ENCODE results near the gene RAPGEF4. TPM values are rescaled to one million over a fixed set of nuclear protein-coding genes. Genes with fewer than 3 reads are reported as not detected.
"Not testable (repeated sequence)": the region's sequence is repeated elsewhere in the genome, so short reads cannot be mapped to it uniquely, and the experiment has no call there.

Gene RAPGEF4
- total RNA-seq, 1 experiment from 2014 or later: 0.98 TPM

- Histone ChIP-seq H3K4me3 (ENCODE audit: low read depth, low read length) (no peak overlapping the region), H3K27me3 (replicated peaks; ENCODE audit: control insufficient read depth, insufficient read depth, low read length) (no peaks in the 10 kb centered on the region), H3K4me1 (peaks cover 11% of the 10 kb centered on the region), H3K9me3 (no peaks in the 10 kb centered on the region), H3K36me3 (ENCODE audit: control insufficient read depth, insufficient read depth, low read length) (no peaks in the 10 kb centered on the region; the same call in 1 of the 2 replicates)
- H3K4me3 Mint-ChIP-seq (ENCODE audit: unreplicated experiment): no peak overlapping the region
- ChIA-PET CTCF (interaction anchor here (0.6 to 1.4 kb wide), 2 partner anchors 63 to 64 kb away, joined by 3 read pairs; no protein-coding TSS in a partner anchor), POLR2A (no interaction called here)
- no peak for DNase-seq
- no TSS peak for BruUV-seq (replicated peaks)
- no peaks in the 10 kb centered on the region for H3K9me3 Mint-ChIP-seq (ENCODE audit: unreplicated experiment)
- no peak for TF ChIP-seq CTCF (IDR thresholded peaks at IDR 0.05; ENCODE audit: insufficient read depth in 1 of 2, low read depth in 1 of 2, low read length in 1 of 2, severe bottlenecking in 1 of 2, unreplicated experiment in 1 of 2)
- peaks cover 32% of the 10 kb centered on the region for H3K36me3 Mint-ChIP-seq (ENCODE audit: insufficient read depth, unreplicated experiment)
- intact Hi-C loops (cut with micrococcal nuclease; ENCODE audit: unreplicated experiment): no loop called here
- H3K27me3 Mint-ChIP-seq (ENCODE audit: insufficient read depth, unreplicated experiment): no peaks in the 10 kb centered on the region
- no peak overlapping the region for H3K27ac Mint-ChIP-seq (ENCODE audit: unreplicated experiment)
- peaks cover 19% of the 10 kb centered on the region for H3K4me1 Mint-ChIP-seq (ENCODE audit: low read depth, unreplicated experiment)
Observed at GRCh38 chr2:173091910-173092309, 356.3 kb downstream of the RAPGEF4 start.

- intact Hi-C loops (cut with micrococcal nuclease; ENCODE audit: unreplicated experiment): no loop called here
Observed at GRCh38 chr2:173092844-173093402, 357.3 kb downstream of the RAPGEF4 start.

GRCh38 chr2:173093617-173094016, 358.0 kb downstream of the RAPGEF4 start:
- H3K9me3 ChIP-seq; CTCF ChIA-PET; H3K4me3 ChIP-seq (ENCODE audit: low read depth, low read length); H3K27me3 Mint-ChIP-seq (ENCODE audit: insufficient read depth, unreplicated experiment); DNase-seq; POLR2A ChIA-PET; BruUV-seq (replicated peaks); H3K4me1 ChIP-seq; H3K4me3 Mint-ChIP-seq (ENCODE audit: unreplicated experiment); H3K27me3 ChIP-seq (replicated peaks; ENCODE audit: control insufficient read depth, insufficient read depth, low read length); intact Hi-C loops (cut with micrococcal nuclease; ENCODE audit: unreplicated experiment); H3K36me3 ChIP-seq (ENCODE audit: control insufficient read depth, insufficient read depth, low read length); H3K27ac Mint-ChIP-seq (ENCODE audit: unreplicated experiment); H3K9me3 Mint-ChIP-seq (ENCODE audit: unreplicated experiment): not testable (repeated sequence)
- Mint-ChIP-seq H3K36me3 (ENCODE audit: insufficient read depth, unreplicated experiment) (peaks cover 34% of the 10 kb centered on the region), H3K4me1 (ENCODE audit: low read depth, unreplicated experiment) (peaks cover 11% of the 10 kb centered on the region)

More at GRCh38 chr2:173092844-173093402, 357.3 kb downstream of the RAPGEF4 start:
- DNase-seq: no peak
- CTCF ChIA-PET: interaction anchor here (0.5 kb wide), 1 partner anchor 26 kb away, joined by 3 read pairs; no protein-coding TSS in a partner anchor
- H3K27me3 Mint-ChIP-seq (ENCODE audit: insufficient read depth, unreplicated experiment): no peaks in the 10 kb centered on the region
- H3K9me3 Mint-ChIP-seq (ENCODE audit: unreplicated experiment): no peaks in the 10 kb centered on the region
- H3K36me3 Mint-ChIP-seq (ENCODE audit: insufficient read depth, unreplicated experiment): peaks cover 34% of the 10 kb centered on the region
- H3K4me1 Mint-ChIP-seq (ENCODE audit: low read depth, unreplicated experiment): peaks cover 16% of the 10 kb centered on the region
- Histone ChIP-seq H3K36me3 (ENCODE audit: control insufficient read depth, insufficient read depth, low read length) (no peaks in the 10 kb centered on the region; the same call in 1 of the 2 replicates), H3K4me3 (ENCODE audit: low read depth, low read length) (no peak overlapping the region), H3K4me1 (peaks cover 8% of the 10 kb centered on the region), H3K27me3 (replicated peaks; ENCODE audit: control insufficient read depth, insufficient read depth, low read length) (no peaks in the 10 kb centered on the region), H3K9me3 (no peaks in the 10 kb centered on the region)
- BruUV-seq (replicated peaks): no TSS peak
- H3K27ac Mint-ChIP-seq (ENCODE audit: unreplicated experiment): no peak overlapping the region
- POLR2A ChIA-PET: no interaction called here
- no peak overlapping the region for H3K4me3 Mint-ChIP-seq (ENCODE audit: unreplicated experiment)
- TF ChIP-seq CTCF (IDR thresholded peaks at IDR 0.05; ENCODE audit: insufficient read depth in 1 of 2, low read depth in 1 of 2, low read length in 1 of 2, severe bottlenecking in 1 of 2, unreplicated experiment in 1 of 2): no peak
